Measurements from ENCODE around the gene CLIP1.
"Not testable (repeated sequence)": the region's sequence is repeated elsewhere in the genome, so short reads cannot be mapped to it uniquely, and the experiment has no call there.

Gene CLIP1

GRCh38 chr12:122394626-122395194 is 27.8 kb downstream of the CLIP1 start:
- no peak for DNase-seq

DNA sequence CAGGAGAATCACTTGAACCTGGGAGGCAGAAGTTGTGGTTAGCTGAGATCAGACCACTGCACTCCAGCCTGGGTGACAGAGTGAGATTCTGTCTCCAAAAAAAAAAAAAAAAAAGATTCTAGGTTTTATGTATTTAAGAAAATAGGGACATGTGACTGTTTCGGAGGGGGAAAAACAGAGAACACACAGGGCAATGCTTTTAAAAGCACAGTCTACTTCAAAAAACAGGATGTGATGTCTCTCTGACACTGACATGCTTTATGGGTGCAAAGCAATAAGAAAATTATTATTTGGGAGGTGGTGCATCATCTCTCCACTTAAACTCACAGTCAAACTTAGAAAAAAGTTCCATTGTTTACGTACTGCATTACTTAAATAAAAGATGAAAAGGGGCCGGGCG is 28.7 kb downstream of the CLIP1 start:
- DNase-seq, result no peak

DNA sequence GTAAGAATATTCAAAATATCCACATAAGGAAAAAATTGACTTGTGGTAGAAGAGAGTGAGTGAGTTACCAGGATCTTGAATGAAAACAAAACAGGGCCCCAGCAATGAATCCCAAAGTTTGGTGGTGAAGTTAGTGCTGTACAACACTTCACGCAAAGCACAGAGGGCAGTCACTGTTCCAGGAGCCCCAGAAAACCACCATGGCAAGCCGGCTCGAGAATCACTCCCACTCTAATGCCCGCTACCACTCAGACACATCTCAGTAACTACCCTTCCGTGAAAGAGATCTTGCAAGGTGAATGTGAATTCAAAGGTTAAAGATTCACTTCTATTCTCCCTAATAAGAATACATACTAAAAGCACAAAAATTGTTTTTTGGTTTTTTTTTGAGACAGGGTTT is 30.1 kb downstream of the CLIP1 start:
- no peak for DNase-seq

DNA sequence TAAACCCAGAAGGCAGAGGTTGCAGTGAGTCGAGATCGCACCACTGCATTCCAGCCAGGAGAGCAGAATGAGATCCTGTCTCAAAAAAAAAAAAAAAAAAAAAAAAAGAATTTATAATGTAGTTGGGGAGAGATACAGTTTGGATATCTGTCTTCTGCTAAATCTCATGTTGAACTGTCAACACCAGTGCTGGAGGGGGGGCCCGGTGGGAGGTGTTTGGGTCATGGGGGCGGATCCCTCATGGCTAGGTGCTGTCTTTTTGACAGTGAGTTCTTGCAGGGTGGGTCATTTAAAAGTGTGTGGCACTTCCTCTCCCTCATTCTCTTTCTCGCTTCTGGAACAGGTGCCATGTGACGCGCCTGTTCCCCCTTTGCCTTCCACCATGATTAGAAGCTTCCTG is 32.8 kb downstream of the CLIP1 start:
- DNase-seq, result no peak

DNA sequence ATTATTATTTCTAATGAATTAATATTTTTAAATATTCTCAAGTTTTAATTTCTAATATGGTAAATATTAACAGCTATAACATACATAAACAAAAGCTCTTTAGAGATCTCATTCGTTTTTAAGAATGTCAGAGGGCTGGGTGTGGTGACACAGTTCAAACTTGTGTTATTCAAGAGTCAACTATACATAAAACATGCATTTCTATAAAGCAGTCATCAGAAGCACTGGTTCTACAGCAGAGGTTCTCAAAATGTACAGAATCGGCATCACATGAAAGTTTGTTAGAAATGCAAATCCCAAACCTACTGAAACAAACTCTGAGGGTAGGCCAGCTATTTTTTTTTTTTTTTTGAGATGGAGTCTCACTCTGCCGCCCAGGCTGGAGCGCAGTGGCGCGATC is 34.6 kb downstream of the CLIP1 start:
- DNase-seq, result no peak

- no peak for DNase-seq
Measured at GRCh38 chr12:122385171-122386016, 37.1 kb downstream of the CLIP1 start.

DNA sequence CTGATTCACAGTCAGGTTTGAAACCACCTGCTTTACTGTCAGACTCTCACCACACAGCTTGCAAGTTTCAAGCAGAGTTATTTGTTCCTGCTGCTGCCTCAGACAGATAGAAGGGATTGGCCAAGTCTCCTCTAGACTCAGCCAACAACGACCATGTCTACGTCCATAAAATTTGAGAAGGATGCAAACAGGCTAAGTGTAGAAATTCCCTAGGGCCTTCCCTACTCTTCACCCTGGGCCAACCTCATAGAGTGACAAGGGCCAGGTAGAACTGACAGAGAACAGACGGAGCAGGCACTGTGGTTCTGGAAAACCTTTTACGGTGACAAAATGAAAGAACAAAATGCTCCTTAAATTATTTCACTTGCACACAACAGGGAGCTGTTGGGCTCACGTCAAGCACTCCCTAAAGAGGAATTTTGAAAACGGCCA is 39.5 kb downstream of the CLIP1 start:
- DNase-seq, result no peak

DNA sequence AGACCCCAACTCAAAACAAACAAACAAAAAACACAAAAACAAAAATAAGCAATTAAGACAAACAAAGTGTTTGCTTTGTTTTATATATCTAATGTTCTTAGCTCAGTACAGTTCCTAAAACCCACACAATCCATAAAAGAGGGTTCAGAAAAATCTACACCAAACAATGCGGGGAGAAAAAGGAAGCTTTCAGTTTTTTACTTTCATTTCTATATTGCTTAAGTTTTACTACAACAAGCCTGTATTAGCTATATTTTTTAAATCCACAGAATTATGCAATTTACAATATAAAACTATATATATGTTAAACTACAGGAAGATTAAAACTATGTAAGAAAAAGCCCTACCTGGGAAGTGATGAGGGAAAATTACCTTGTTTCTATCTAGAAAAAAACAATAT is 41.4 kb downstream of the CLIP1 start:
- no peak for DNase-seq

DNA sequence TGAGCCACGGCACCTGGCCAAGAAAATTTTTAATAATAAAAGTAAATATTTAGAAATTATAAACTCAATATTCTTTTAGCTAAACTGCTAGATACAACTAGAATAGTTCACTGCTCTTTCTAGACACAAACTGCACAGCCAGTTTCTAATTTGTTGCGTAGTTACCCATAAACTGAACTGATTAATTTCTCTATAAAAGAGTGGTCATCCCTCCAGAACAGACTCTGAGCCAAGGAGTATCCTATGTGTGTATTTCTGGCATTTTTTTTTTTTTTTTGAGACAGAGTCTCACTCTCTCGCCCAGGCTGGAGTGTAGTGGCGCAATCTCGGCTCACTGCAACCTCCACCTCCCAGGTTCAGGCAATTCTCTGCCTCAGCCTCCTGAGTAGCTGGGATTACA is 45.7 kb downstream of the CLIP1 start:
- DNase-seq, result not testable (repeated sequence)

- DNase-seq, result no peak
Measured at GRCh38 chr12:122374707-122375106, 47.8 kb downstream of the CLIP1 start.

DNA sequence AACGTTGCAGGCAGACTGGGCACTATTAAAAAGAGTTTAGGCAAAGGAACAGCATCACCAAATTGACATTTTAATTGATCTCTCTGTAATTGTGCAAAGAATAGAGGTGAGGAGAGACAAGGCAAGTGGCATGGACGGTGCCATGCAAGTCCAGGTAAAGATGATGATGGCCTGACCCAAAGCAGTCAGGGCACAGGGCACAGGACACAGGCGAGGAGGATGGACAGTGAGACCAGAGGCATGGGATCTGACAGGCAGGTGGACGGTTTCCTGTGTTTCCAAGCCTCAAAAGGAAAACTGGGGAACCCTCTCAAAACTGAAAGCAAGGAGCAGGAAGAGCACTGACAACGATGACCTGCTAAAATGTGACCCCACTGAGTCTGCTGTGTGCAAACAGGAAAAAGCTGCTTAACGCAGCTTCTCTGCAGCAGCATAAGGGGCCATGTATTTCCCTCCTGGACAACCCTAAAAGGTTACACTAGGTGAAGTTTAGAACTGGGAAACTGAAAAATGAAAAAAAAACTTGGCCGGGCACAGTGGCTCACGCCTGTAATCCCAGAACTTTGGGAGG is 50.9 kb downstream of the CLIP1 start:
- no peak for DNase-seq

DNA sequence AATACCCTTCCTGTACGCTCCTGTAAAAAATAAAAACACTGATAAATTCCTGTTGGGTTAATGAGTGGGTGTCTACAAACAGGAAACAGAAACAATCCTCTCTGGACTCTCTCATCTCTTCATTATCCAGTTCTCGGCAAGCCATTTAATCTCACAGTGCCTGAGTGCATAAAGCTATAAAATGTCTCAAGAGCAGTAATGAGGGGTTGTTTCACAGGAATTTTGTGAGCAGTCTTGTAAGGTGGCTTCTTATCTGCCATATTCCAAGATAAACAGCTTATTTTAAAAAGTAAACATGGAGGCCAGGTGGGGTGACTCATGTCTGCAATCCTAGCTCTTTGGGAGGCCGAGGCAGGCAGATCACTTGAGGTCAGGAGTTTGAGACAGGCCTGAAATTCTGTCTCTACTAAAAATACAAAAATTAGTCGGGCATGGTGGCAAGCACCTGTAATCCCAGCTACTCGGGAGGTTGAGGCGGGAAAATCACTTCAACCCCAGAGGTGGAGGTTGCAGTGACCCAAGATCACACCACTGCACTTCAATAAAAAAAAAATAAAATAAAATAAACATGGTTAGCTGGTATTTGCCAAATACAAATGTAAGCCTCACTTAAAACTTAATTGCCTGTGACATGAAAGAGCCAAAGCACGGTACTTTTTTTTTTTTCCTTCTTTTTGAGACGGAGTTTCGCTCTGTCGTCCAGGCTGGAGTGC is 54.0 kb downstream of the CLIP1 start:
- no peak for DNase-seq

GRCh38 chr12:122367632-122368031 is 54.8 kb downstream of the CLIP1 start:
- DNase-seq, result not testable (repeated sequence)

DNA sequence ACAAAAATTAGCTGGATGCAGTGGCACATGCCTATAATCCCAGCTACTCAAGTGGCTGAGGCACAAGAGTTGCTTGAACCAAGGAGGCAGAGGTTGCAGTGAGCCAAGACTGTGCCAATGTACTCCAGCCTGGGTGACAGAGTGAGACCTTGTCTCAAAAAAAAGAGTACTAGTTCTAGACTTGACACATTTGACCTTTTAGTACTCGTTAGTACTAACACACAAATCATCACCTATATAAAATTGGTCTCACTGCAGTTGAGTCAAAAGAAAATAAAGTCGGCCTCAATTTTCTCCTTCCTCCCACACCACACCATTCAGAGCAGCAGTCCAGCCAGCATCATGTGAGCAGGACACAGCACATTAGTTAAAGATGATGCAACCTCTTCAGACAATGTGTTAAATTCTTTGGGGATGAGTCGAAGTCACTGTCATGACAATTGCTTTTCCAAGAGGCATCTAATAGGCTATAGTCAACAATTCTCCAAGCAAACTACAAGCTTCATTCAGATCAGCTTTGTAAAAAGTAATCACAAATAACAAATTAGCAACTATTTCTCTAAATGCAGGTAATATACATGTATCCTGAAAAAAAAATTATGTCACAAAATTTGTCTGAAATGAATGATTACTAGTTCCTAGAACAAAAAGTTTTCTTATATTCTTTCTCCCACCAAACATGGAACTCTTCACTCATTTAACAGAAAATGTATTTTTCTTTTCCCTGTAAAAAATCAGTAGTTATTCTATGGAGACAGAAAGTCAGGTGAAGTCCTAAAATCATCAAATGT is 55.6 kb downstream of the CLIP1 start:
- no peak for DNase-seq

DNA sequence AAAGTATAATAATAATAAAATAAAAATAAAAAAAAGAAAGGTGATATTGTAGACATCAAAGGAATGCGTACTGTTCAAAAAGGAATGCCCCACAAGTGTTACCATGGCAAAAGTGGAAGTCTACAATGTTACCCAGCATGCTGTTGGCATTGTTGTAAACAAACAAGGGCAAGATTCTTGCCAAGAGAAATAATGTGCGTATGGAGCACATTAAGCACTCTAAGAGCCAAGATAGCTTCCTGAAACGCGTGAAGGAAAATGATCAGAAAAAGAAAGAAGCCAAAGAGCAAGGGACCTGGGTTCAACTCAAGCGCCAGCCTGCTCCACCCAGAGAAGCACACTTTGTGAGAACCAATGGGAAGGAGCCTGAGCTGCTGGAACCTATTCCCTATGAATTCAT is 57.2 kb downstream of the CLIP1 start:
- not testable (repeated sequence) for DNase-seq

GRCh38 chr12:122363782-122364181 is 58.7 kb downstream of the CLIP1 start:
- DNase-seq, result no peak

GRCh38 chr12:122362755-122363154 is 59.7 kb downstream of the CLIP1 start:
- DNase-seq, result no peak

GRCh38 chr12:122358403-122358802 is 64.1 kb downstream of the CLIP1 start:
- DNase-seq, result not testable (repeated sequence)

DNA sequence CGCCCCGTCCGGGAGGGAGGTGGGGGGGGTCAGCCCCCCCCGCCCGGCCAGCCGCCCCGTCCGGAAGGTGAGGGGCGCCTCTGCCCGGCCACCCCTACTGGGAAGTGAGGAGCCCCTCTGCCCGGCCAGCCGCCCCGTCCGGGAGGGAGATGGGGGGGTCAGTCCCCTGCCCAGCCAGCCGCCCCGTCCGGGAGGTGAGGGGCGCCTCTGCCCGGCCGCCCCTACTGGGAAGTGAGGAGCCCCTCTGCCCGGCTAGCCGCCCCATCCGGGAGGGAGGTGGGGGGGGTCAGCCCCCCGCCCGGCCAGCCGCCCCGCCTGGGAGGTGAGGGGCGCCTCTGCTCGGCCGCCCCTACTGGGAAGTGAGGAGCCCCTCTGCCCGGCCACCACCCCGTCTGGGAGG is 64.9 kb downstream of the CLIP1 start:
- not testable (repeated sequence) for DNase-seq

GRCh38 chr12:122356991-122357390 is 65.5 kb downstream of the CLIP1 start:
- not testable (repeated sequence) for DNase-seq

- DNase-seq, result peak; percentile 53
Measured at GRCh38 chr12:122356192-122356635, 66.3 kb downstream of the CLIP1 start.

DNA sequence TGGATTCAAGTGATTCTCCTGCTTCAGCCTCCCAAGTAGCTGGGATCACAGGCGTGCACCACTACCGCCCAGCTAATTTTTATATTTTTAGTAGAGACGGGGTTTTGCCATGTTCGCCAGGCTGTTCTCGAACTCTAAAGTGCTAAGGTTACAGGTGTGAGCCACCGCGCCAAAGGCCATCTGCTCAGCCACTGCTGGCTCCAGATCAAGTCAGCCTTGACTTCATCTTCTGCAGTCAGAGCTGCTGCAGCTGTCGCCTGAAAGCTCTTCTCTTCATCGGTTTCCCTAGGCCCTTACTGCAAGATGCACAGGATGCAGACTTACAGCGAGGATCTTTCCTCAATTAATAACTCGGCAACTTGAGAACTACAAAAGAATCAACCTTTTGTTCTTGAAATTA is 66.8 kb downstream of the CLIP1 start:
- DNase-seq, result no peak
